ENCODE data around the gene RP9. TPM values are rescaled to one million over a fixed set of nuclear protein-coding genes. Genes with fewer than 3 reads are reported as not detected.

Gene RP9
- total and polyA plus RNA-seq, 2 of the 13 experiments (the other 11 are each of a cell fraction or from before 2014, with no cell fraction given), result 14.2 to 18.6 TPM

DNA sequence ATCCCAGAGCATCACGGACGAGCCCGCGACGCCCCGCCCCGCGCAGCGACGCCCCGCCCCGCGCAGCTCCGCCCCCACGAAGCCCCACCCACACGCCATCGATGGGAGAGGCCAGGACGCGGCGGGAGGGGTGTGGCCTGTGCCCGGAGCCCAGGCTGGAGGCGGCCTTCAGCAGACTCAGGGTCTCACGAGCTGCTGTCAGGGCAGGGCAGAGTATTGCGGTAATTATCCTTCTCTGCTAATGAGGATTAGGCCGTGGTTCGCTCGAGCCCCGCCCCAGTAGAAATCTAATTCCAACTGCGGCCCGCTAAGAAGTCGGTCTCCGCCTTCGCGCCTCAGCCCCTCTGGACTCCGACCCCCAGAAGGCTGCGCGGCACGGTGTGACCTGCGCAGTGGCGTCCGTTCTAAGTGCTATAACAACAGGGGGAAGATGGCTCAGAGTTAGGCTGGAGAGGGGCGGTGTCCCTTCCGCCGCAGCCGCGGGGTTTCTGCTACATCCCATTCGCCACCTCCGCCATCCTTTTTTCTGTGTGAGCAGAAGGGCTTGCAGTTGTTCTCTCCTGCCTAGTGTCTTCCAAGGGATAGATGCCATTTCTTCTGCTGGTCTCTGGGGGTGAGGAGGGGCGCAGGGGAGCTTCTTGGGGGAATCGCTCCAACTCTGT, 46.3 kb downstream of the RP9 start (continued):
- peak; percentile 72; the same call in 1 of the 2 replicates for TF ChIP-seq MTF2 (CRISPR knock-in tag; IDR thresholded peaks at IDR 0.05; ENCODE audit: borderline replicate concordance)
- TF ChIP-seq, protein P1, sequence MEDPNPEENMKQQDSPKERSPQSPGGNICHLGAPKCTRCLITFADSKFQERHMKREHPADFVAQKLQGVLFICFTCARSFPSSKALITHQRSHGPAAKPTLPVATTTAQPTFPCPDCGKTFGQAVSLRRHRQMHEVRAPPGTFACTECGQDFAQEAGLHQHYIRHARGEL (CRISPR knock-in tag; IDR thresholded peaks at IDR 0.05), result no peak
- no peak for TF ChIP-seq ZBTB1 (CRISPR knock-in tag; IDR thresholded peaks at IDR 0.05; ENCODE audit: borderline replicate concordance)
- no peak for TF ChIP-seq ZNF296 (CRISPR knock-in tag; conservative IDR thresholded peaks at IDR 0.05)
- no peak for TF ChIP-seq SNRNP70 (IDR thresholded peaks at IDR 0.05; ENCODE audit: low read depth, low read length)
- TF ChIP-seq ZNF839 (CRISPR knock-in tag; IDR thresholded peaks at IDR 0.05; ENCODE audit: borderline replicate concordance), result no peak
- TF ChIP-seq, protein P2, sequence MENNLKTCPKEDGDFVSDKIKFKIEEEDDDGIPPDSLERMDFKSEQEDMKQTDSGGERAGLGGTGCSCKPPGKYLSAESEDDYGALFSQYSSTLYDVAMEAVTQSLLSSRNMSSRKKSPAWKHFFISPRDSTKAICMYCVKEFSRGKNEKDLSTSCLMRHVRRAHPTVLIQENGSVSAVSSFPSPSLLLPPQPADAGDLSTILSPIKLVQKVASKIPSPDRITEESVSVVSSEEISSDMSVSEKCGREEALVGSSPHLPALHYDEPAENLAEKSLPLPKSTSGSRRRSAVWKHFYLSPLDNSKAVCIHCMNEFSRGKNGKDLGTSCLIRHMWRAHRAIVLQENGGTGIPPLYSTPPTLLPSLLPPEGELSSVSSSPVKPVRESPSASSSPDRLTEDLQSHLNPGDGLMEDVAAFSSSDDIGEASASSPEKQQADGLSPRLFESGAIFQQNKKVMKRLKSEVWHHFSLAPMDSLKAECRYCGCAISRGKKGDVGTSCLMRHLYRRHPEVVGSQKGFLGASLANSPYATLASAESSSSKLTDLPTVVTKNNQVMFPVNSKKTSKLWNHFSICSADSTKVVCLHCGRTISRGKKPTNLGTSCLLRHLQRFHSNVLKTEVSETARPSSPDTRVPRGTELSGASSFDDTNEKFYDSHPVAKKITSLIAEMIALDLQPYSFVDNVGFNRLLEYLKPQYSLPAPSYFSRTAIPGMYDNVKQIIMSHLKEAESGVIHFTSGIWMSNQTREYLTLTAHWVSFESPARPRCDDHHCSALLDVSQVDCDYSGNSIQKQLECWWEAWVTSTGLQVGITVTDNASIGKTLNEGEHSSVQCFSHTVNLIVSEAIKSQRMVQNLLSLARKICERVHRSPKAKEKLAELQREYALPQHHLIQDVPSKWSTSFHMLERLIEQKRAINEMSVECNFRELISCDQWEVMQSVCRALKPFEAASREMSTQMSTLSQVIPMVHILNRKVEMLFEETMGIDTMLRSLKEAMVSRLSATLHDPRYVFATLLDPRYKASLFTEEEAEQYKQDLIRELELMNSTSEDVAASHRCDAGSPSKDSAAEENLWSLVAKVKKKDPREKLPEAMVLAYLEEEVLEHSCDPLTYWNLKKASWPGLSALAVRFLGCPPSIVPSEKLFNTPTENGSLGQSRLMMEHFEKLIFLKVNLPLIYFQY (CRISPR knock-in tag; IDR thresholded peaks at IDR 0.05; ENCODE audit: borderline replicate concordance), result no peak
- no peak for TF ChIP-seq ZNF136 (CRISPR knock-in tag; IDR thresholded peaks at IDR 0.05; ENCODE audit: low read depth)
- TF ChIP-seq SATB2 (CRISPR knock-in tag; IDR thresholded peaks at IDR 0.05), result no peak
- TF ChIP-seq HNF4A (CRISPR knock-in tag; IDR thresholded peaks at IDR 0.05), result no peak
- no peak for TF ChIP-seq TOE1 (CRISPR knock-in tag; IDR thresholded peaks at IDR 0.05)
- no peak for TF ChIP-seq SRF (IDR thresholded peaks at IDR 0.05; ENCODE audit: low read depth, low read length)
- no peak for TF ChIP-seq SIX1 (CRISPR knock-in tag; IDR thresholded peaks at IDR 0.05; ENCODE audit: borderline replicate concordance)
- TF ChIP-seq, protein P3, sequence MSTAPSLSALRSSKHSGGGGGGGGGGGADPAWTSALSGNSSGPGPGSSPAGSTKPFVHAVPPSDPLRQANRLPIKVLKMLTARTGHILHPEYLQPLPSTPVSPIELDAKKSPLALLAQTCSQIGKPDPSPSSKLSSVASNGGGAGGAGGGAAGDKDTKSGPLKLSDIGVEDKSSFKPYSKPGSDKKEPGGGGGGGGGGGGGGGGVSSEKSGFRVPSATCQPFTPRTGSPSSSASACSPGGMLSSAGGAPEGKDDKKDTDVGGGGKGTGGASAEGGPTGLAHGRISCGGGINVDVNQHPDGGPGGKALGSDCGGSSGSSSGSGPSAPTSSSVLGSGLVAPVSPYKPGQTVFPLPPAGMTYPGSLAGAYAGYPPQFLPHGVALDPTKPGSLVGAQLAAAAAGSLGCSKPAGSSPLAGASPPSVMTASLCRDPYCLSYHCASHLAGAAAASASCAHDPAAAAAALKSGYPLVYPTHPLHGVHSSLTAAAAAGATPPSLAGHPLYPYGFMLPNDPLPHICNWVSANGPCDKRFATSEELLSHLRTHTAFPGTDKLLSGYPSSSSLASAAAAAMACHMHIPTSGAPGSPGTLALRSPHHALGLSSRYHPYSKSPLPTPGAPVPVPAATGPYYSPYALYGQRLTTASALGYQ (CRISPR knock-in tag; IDR thresholded peaks at IDR 0.05), result no peak
- no peak for TF ChIP-seq ZMYM2 (CRISPR knock-in tag; IDR thresholded peaks at IDR 0.05)
- peak; percentile 39; the same call in 1 of the 2 replicates for TF ChIP-seq ZNF564 (CRISPR knock-in tag; IDR thresholded peaks at IDR 0.05)
- TF ChIP-seq GTF3A (CRISPR knock-in tag; conservative IDR thresholded peaks at IDR 0.05), result no peak; the same call in 1 of the 2 replicates
- no peak for TF ChIP-seq MAFK (conservative IDR thresholded peaks at IDR 0.05 in 1 of 2, IDR thresholded peaks at IDR 0.05 in 1 of 2; ENCODE audit: low read length in 2 of 2)
- 0 out of 2 replicates have a peak, but pooled peaks have one; percentile 34 for TF ChIP-seq ZNF879 (CRISPR knock-in tag; IDR thresholded peaks at IDR 0.05)
- TF ChIP-seq, protein P4, sequence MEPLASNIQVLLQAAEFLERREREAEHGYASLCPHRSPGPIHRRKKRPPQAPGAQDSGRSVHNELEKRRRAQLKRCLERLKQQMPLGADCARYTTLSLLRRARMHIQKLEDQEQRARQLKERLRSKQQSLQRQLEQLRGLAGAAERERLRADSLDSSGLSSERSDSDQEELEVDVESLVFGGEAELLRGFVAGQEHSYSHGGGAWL (CRISPR knock-in tag; IDR thresholded peaks at IDR 0.05), result peak; percentile 36; the same call in 1 of the 2 replicates
- TF ChIP-seq MTA3 (CRISPR knock-in tag; IDR thresholded peaks at IDR 0.05), result no peak
- no peak for TF ChIP-seq CBX2 (IDR thresholded peaks at IDR 0.05; ENCODE audit: low read depth, low read length)
- TF ChIP-seq CBX2 (CRISPR knock-in tag; IDR thresholded peaks at IDR 0.05; ENCODE audit: low read depth), result no peak
- TF ChIP-seq ZFP36 (IDR thresholded peaks at IDR 0.05; ENCODE audit: borderline replicate concordance, low read depth, low read length, partially characterized antibody), result no peak
